Left cardiac atrium (tissue), 4 donors: Measurements from ENCODE around the gene UQCC2. TPM values are rescaled to one million over a fixed set of nuclear protein-coding genes. Genes with fewer than 3 reads are reported as not detected.

Source experiments
- ATAC-seq, 2 donors: fragments of 200-7000 bp; cut with Tn5 transposase; one replicate each; pipeline ENCODE4 v1.9.1; 2020; ENCODE audit warnings: mild to moderate bottlenecking in 2 of 2, moderate library complexity in 2 of 2
- DNase-seq: peaks from one replicate; pipeline ENCODE4 v3.0.0-alpha.2; 2020
- intact Hi-C, 2 donors: fragments of 100-400 bp; cut with DNase I; formaldehyde crosslinking; loops; one replicate each; pipeline versions ENCODE4 v1.14.1 to v1.15.1; 2022 to 2023
- total RNA-seq, 2 donors: library from RNA; stranded (reverse); fragmentation: NEBNext Ultra II Directional; extraction: Animal tissue kit (Norgen Biotek cat#: 25700); gene quantifications; one replicate each; pipeline ENCODE4 v1.2.1, GENCODE V29; 2021
- donor health status: DM: no; HTN: yes; CAD: no.
- donor health status: DM: no; HTN: yes; CAD: no; lungs with severe emphysema.
- donor health status: DM: yes; HTN: yes; CAD: no.
- donor health status: Dilated cardiomyopathy.

The UQCC2 gene
- total RNA-seq, 2 donors from 2014 or later = 183 to 203 TPM

DNA sequence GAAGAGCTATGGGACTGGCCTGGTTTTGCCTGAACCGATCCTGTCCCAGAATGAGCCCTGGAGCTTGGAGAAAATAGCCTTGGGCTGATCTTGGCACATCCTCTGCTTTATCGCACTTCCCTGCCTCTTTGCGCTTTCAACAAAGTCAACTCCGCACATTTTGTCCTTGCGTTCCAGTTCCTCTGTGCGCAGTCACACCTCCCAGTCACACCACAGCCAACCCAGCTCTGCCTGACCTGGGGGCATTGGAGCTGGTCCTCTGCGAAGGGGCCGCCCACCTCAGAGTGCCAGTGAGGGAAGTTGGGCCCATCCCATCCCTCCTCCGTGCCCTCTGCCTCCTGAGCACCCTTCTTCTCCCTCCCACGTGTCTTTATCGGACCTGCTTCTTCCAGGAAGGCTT lies 16.9 kb upstream of the UQCC2 start:
- DNase-seq (peak; percentile 58), ATAC-seq (peak; percentile 63 to 74)
- intact Hi-C loops = no loop called here

DNA sequence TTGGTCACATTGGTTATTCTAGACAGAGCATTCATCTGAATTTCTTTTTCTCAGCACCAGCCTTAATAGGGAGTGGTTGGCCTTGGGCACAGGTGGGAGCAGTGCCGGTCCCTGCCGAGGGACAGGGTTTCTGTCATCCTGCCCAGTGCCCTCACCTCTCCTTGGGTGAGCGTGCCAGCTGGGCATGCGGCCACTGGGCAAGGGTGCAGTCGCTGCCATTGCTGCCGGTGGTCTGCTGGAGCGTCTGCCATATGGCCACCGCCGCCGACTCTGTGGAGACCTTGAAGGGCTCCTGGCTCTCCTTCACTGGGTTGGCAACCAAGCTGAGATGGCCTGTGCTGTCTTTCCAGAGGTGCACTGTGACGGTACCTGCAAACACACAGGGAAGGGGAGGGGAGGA lies 16.4 kb upstream of the UQCC2 start:
- DNase-seq (no peak), ATAC-seq (peak; percentile 45 to 75)

DNA sequence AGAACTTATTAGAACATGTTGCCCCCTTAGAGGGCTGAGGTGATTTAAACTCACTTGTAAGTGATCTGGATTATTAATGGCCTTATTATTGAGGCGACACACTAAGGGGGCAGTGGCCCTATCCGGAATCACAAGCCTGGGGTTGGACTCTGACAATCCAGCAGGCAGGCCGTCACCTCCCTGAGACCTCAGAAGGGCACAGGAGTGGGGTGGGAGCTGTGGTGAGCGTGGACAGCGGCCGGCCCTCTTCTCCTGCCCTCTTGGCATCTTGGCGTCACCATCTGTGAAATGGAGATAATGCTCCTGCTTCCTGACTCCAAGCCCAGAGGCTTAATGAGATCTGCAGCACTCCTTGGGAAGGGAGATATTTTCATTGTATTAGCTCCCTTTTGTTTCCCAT lies 15.6 kb upstream of the UQCC2 start:
- ATAC-seq = peak in 1 of 2 donors; percentile 26
- intact Hi-C loops = no loop called here
- DNase-seq = no peak

More for the DNA sequence above, 16.4 kb upstream of the UQCC2 start:
- intact Hi-C loops = no loop called here

DNA sequence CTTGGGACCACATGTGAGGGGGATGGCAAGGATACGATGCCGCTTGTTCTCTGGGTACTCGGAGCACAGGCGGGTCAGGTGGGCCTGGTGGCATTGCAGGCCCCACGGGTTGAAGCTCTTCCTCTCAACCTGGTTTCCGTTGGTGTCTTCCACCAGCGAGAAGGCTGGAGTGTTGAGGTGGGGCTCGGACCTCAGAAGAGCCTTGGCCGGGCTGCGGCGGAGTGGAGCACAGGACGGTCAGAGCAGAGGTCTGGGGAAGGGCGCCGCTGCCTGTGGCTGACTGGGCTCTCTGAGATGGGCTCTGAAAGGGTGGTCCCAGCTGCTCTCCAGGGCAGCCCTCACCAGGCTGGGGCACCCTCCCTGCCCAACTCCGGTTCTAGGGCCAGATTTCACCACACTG lies 15.2 kb upstream of the UQCC2 start:
- DNase-seq = no peak
- intact Hi-C loops = no loop called here

DNA sequence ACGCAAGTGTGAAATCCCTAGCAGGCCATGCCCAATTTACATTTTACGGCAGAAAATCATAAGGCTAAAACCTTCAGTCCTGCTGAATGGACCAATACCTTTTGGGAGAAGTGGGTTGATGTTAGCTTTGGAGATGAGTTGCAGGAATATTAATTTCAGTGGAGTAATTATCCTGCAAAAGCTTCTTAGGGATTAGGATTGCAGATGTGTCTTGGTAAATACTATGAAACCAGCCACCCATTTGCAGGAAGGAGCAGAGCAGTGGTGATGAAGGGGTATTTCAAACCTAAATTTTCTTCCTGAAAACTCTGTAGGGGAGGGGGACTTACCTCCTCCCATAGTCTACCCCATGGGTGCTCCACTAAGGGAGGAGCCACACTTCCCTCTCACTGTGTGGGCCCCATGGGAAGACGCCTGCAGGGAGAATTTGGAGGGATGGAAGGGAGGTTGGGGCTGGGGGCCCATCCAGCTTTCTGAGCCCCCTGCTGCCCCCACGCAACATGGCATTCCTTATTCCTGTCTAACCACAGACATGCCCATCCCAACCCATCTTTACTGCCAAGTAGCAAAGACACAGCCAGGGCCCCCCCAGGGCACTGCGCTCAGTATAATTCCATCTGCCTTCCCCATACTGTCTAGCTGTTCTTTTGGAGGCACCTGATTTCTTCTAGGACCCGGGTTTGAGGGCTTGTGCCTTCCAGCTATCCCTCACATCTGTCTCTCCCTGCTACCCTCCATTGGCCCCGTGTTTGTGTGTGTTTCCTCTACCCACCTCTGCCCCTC lies 14.6 kb upstream of the UQCC2 start:
- intact Hi-C loops = no loop called here
- DNase-seq (no peak), ATAC-seq (no peak)

More for the DNA sequence above, 15.2 kb upstream of the UQCC2 start:
- no peak for ATAC-seq

DNA sequence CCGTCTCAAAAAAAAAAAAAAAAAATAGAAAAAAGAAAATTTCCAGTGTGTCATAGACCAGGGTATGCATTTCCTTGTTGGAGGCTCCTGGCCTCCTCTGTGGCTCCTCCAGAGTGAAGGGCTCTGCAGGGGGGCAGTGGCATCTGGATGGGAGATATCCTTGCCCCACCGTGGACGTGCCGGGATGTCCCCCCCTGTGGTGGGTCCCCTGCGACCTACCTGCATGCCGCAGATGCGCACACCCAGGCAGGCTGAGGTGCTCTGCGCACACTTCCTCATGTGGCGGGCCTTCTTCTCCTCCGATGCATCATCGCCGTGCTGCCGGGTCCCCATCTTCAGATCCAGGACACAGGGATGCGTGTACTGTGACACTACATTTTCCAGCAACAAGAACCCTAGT lies 13.7 kb upstream of the UQCC2 start:
- ATAC-seq (no peak), DNase-seq (no peak)
- intact Hi-C loops = no loop called here

DNA sequence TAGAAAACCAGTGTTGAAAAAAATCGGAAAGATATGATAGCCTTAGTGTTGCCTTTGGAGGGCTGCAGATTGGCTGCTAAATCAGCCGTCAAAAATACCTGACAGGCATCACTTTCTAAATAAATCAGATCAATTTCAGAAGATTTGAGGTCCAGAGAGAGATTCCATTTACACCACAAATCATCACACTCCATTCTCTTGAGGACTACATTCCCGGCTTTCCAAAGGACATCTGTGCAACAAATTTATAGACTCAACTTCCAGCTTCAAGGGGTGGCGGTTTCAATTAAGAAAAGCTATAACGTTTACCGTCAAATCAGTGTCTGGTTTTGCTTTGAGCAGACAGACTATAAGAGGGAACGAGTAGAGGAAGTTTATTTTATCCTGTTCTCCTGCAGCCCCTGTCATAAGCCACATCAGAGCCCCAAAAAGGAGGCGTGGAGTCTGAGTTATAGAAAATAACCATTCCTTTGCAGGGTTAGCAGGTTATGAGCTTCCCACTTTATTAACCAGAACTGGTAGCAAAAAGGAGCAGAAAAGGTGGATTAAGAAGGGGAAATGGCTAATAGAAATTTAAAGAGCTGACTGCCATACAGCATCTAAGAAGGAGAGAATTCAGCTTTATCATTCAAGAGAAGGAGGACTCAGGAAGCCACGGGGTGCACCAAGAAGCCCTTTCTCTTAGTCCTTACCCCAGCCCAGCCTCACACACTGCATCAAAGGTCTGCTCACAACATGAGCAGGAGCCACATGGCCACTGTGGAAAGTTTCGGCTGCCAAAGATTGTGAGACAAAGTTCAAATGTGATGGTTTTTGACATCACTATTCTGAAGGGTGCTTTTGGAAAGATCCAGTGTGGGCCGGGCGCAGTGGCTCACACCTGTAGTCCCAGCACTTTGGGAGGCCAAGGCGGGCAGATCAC lies 12.9 kb upstream of the UQCC2 start:
- intact Hi-C loops = no loop called here
- no peak for ATAC-seq
- no peak for DNase-seq

DNA sequence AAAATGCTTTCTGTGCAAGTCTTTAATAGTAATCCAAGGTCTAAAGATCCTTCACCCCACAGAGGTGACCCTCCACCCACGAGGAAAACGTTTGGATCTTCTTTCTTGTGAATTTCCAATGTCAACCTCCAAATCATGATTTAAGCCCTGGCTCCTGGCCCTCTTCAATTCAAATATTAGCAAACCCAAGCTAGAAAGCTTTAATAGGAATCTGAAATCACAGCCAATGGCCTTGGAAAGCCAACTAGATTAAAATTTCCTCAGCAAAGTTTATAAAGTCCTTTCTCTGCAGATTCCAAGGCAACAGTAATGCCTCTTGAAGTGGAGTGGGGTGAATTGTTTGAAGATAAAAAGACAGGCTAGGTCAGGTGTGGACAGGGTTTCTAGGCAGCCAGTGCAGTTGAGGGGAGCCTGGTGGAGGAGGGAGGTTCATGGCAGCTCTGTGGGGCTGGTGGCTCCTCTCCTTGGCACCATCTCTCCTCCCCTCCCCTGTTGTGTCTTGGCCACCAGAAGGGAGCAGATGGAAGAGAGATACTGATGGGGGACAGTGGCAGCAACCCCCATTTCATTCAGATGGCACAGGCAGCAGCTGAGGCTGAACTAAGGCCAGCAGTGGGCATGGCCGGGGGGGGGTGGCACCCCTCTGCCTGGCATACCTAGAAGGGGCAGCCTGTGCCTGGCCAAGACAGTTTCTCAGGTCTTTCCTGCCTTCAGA lies 12.0 kb upstream of the UQCC2 start:
- no peak for ATAC-seq
- no peak for DNase-seq
- intact Hi-C loops = no loop called here

DNA sequence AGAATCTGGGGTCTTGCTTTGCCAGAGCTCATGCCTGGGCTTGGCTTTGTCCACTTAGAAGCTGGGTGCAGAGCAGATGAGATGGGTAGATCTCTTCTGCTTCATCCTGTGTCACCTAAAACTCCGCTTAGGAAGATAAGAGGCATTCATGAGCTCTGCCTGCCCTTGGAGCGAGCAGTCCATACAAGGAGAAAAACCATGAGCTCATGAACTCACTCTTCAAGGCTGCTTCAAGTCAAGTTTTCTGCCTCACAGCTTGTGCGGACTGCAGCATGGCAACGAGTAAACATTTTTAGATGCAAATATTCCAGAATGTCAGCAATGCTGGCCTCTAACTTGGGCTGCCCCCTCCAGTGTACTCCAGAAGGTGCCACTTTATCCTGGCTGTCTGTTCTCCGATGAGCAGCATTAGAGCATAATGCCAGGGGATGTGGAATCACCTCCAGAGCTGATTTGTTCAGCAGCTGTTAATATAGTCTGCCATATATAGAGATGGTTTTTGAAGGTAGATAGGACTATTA lies 10.7 kb upstream of the UQCC2 start:
- ATAC-seq = no peak
- intact Hi-C loops = no loop called here
- no peak for DNase-seq

DNA sequence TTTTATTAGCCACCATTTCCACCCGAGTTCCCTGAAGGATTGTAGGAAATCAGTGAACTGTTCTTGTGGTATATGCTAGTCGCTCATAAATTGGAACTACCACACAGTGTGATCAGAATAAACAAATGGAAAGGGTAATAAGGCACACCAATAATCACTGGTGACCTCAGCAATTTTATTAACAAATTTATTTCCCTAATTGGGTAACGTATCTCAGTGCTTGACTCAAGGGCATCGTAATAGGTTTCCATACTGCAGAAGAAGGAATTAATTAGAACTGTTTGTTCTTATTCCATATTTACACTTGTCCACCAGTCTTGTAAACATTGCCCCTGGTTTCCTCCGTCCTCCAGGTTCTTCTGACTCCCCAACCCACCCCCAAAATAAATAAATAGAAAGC lies 10.0 kb upstream of the UQCC2 start:
- intact Hi-C loops = no loop called here
- no peak for DNase-seq
- ATAC-seq = no peak

DNA sequence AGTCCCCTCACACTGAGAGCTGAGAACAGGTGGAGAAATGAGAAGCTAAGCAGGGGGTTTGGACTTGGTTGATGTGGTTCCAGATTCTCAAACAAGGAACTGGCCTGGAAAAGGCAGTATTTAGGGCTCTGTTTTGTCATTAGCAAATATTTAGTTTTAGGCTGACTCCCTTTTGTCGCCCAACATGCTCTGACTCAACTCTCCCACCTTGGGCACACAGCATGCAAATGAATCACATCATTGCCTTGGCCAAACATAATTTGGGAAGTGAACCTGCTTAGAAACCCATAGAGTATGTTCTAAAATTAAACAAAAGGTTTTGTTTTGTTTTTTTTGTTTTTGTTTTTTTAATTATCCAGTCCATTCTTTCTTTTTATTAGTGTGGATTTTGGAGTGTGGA lies 9.5 kb upstream of the UQCC2 start:
- DNase-seq = no peak
- intact Hi-C loops = no loop called here
- ATAC-seq = no peak

DNA sequence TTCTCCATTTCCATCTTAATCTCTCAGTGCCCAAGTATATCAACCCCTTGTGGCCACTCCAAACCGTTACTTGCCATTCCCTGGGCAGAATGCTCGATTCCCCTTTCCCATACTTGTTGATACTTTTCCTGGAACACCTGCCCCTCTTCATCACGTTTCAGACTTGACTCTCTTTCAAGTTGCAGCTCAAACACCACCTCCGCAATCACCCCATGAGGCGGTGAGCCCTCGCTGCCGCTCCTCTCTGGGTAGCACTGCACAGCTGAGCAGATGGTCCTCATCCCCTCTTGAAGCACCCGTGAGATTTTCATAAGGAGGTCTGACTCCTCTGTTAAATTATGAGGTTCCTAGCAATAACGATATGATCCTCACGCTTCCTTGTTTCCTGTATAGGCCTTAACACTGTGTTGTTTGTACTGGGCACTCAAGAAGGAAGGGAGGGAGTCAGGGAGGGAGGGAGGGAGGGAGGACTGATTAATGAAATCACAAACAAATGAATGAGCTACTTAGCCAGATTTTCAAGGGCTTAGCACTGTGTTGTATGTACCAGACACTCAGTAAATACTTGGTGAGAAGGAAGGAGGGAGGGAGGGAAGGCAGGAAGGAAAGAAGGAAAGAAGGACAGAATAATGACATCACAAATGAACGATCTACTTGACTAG lies 8.0 kb upstream of the UQCC2 start:
- intact Hi-C loops = no loop called here
- ATAC-seq = no peak
- DNase-seq = no peak

DNA sequence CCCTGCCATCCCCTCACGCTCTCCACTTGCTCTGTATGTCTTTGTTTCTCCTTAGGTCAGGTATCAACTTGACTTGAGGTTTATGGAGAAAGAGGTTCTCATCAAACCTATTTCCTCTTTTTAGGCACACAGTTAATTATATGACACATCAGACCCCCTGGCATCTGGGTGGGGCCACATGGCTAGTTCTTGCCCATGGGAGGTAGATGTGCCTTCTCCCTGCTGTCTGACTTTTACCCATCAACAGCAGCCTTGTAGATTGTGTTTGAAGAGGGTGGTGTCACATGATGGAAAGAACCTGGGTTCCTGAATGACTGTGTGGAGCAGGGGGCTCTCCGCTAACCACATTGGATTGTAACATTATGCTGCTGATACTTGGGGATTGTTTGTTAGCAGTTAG lies 7.2 kb upstream of the UQCC2 start:
- DNase-seq = no peak
- intact Hi-C loops = no loop called here
- ATAC-seq = no peak

DNA sequence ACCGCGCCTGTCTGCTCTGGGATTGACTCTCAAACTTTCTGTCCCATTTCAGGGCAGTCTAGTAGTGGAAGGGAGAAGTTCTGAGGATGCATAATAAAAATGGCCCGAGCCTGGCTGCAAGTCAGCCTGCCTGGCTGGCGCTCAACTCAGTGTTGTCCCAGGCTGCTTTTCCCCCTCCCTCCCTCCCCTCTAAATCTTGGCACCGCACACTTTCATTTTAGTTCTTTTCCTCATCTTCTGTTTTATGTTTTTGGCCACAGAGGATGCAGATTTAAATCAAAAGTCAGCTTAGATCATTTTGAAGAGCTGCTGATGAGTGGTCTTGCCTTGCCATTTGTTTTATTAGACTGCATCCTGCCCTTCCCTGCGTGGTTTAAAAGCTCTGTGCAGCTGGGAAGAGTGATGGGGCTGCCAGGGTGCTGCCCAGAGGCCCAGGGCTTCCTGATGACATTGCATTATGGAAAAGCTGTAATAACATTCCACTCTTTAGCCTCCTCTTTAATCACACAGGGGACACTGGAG lies 6.5 kb upstream of the UQCC2 start:
- intact Hi-C loops = no loop called here
- DNase-seq = no peak
- peak; percentile 13 to 32 for ATAC-seq

DNA sequence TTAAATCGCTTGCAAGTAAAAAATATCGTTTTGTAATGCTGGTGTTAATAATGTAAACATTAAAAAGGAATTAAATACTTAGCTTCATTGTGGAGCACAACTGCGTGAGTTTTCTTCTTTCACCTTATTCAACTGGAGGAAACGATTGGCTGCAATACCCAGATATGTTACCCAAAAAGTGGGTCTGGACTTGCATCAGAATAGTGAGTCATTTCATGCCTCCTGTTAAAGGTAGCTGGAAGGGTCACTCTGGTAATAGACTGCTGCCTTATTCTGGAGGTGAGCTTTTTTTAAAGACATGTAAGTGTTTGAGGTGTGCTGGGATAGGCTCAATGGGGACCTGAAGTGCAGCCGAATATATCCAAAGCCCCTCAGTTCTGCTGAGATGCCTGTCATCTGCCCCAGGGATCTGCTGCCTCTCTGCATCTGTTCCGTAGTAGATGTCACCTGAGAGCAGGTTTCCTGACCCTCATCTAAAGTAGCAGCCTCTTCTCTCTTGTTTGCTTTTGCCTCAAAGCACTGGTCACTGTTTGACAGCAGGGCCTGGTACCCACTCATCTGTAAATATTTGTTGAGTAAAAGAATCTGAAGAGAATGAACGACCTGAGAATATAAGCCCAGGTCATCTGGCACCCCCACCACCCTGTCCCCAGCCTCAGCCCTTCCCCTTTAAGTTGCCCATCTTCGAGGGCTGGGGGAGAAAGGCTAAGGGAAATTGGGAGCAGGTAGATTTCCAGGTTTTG lies 5.6 kb upstream of the UQCC2 start:
- intact Hi-C loops = no loop called here
- ATAC-seq (no peak), DNase-seq (no peak)

DNA sequence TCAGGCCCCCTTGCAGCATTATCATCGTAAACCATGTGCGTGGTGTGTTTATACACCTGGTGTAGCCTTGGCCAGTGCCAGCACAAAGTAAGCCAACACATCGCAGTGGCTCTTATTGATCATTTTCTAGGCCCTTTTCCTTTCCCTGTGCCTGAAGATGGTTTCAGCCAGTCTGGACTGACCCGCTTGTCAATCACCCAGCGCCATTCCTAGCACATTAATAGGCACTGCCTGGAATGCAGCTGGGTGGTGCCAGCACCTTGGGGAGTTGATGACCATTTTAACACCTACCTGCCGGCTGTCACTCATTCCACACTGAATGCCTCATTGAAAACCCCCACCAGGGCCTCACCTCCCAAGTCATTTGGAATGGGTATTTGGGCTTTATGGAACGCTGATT lies 4.9 kb upstream of the UQCC2 start:
- DNase-seq = no peak
- intact Hi-C loops = no loop called here
- ATAC-seq = no peak

DNA sequence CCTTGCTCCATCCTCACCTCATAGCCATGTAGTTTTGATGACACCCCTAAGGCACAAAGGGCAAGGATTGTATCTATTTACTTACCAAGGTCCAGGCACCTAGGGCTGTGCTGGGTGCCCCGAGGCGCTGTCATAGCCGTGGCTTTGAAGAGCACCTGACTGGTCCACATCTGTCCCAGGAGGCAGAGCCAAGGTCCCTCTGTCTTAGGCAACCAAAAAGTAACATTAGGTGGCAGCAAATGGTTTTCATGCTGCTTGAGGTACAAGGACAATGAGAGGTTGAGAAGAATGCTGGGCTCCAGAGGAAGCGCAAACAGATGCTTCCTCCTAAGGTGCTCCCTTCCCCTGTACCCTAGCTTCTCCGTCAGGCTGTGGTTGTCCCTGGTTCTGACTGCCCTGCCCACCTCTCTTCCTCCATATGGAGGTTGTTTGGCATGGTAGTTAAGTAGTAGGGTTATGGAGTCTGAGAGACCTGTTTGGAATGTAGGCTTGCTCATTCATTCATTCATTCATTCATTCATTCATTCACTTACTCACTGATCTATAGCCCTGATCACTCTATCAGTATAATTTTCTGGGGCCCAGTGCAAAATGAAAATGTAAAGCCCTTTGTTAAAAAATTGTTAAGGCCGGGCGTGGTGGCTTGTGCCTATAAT lies 3.0 kb upstream of the UQCC2 start:
- intact Hi-C loops = no loop called here
- DNase-seq (no peak), ATAC-seq (no peak)

DNA sequence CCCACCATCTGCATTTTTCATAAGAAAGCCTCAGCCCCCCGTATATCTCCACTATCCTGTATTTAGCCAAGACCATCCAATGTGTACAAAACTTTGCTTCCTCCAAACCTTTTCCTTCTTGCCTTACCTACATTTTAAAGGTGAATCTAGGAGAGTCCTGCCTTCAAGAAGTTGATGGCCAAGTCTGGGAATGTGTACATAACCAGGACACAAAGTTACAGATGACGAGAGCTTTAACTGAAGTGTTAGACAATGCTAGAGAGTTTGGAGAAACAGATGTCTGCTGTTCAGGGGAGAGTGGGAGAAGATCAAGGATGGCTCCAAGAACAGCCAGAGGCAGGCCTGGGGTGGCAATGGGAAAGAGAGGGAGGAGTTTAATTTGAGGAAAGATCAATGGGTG lies 2.3 kb upstream of the UQCC2 start:
- DNase-seq (no peak), ATAC-seq (no peak)
- intact Hi-C loops = no loop called here
